ENCODE data around the gene DTYMK. TPM values are rescaled to one million over a fixed set of nuclear protein-coding genes. Genes with fewer than 3 reads are reported as not detected.

Gene DTYMK
- total RNA-seq, 6 experiments from 2014 or later = 9.9 to 21.5 (median 10.4) TPM

- no peak for TF ChIP-seq POLR2A (IDR thresholded peaks at IDR 0.05)
- no peak for TF ChIP-seq CTCF (IDR thresholded peaks at IDR 0.05)
- intact Hi-C loops (cut with DNase I) = no loop called here
- WGBS (ENCODE audit: insufficient coverage, low coverage, low lambda C conversion rate, missing lambda C conversion rate) = 82% methylated on average over 6 of the region's 15 CpGs
Observed at GRCh38 chr2:241657786-241658254, 28.8 kb downstream of the DTYMK start.

GRCh38 chr2:241656190-241656741 lies 30.3 kb downstream of the DTYMK start:
- H3K27ac ChIP-seq = no peak overlapping the region
- intact Hi-C loops (cut with DNase I) = no loop called here
- no peak for DNase-seq
- H3K9me3 ChIP-seq = no peaks in the 10 kb centered on the region
- H3K4me3 ChIP-seq = no peak overlapping the region
- 89% methylated on average over 9 of the region's 13 CpGs for WGBS (ENCODE audit: insufficient coverage, low coverage, low lambda C conversion rate, missing lambda C conversion rate)
- no peak for ATAC-seq
- TF ChIP-seq POLR2A (IDR thresholded peaks at IDR 0.05) (no peak), CTCF (IDR thresholded peaks at IDR 0.05) (no peak)
- no peaks in the 10 kb centered on the region for H3K27me3 ChIP-seq
- no peaks in the 10 kb centered on the region for H3K4me1 ChIP-seq
- peaks cover 0 to 49% (median 9%) of the 10 kb centered on the region in 4 donors for H3K36me3 ChIP-seq

More at GRCh38 chr2:241657786-241658254, 28.8 kb downstream of the DTYMK start:
- peaks cover 0 to 34% (median 9%) of the 10 kb centered on the region in 4 donors for H3K36me3 ChIP-seq
- no peaks in the 10 kb centered on the region for H3K27me3 ChIP-seq
- no peaks in the 10 kb centered on the region for H3K9me3 ChIP-seq
- no peak for ATAC-seq
- no peak overlapping the region for H3K4me3 ChIP-seq
- no peak overlapping the region for H3K27ac ChIP-seq
- no peak for DNase-seq
- no peaks in the 10 kb centered on the region for H3K4me1 ChIP-seq

- no peak for TF ChIP-seq POLR2A (IDR thresholded peaks at IDR 0.05)
- TF ChIP-seq CTCF (IDR thresholded peaks at IDR 0.05) = no peak
- intact Hi-C loops (cut with DNase I) = no loop called here
- Histone ChIP-seq H3K4me1 (no peaks in the 10 kb centered on the region), H3K36me3 (peaks cover 0 to 48% (median 9%) of the 10 kb centered on the region in 4 donors), H3K9me3 (no peaks in the 10 kb centered on the region), H3K27me3 (no peaks in the 10 kb centered on the region), H3K27ac (no peak overlapping the region), H3K4me3 (no peak overlapping the region)
- DNase-seq (no peak), ATAC-seq (no peak)
- 90% methylated on average over 10 of the region's 17 CpGs for WGBS (ENCODE audit: insufficient coverage, low coverage, low lambda C conversion rate, missing lambda C conversion rate)
Observed at GRCh38 chr2:241655516-241656189, 31.0 kb downstream of the DTYMK start.

- Histone ChIP-seq H3K9me3 (no peaks in the 10 kb centered on the region), H3K4me3 (no peak overlapping the region), H3K27me3 (no peaks in the 10 kb centered on the region), H3K27ac (no peak overlapping the region), H3K4me1 (peaks cover 0 to 6% (median 0%) of the 10 kb centered on the region in 4 donors), H3K36me3 (peaks cover 0 to 37% (median 9%) of the 10 kb centered on the region in 4 donors)
- intact Hi-C loops (cut with DNase I) = no loop called here
- WGBS (ENCODE audit: insufficient coverage, low coverage, low lambda C conversion rate, missing lambda C conversion rate) = 100% methylated on average over 2 of the region's 12 CpGs
- DNase-seq (no peak), ATAC-seq (no peak)
- TF ChIP-seq CTCF (IDR thresholded peaks at IDR 0.05) (no peak), POLR2A (IDR thresholded peaks at IDR 0.05) (no peak)
Observed at GRCh38 chr2:241654551-241654950, 32.1 kb downstream of the DTYMK start.
